Measurements from ENCODE around the gene LRFN2. TPM values are rescaled to one million over a fixed set of nuclear protein-coding genes. Genes with fewer than 3 reads are reported as not detected.
A peak's percentile ranks its signal among the peaks of the same experiment; 100 is the strongest.

The LRFN2 gene
- total and polyA plus RNA-seq, 2 of the 8 experiments (the other 6 are each of a cell fraction or from before 2014, with no cell fraction given) = 2.3 TPM

- Histone ChIP-seq H2AK5ac (ENCODE audit: low read depth, low read length) (no peak overlapping the region), H3K4me3 (ENCODE audit: extremely low read depth in 1 of 4, insufficient read depth in 2 of 4, low read depth in 3 of 4, low read length in 4 of 4) (no peak overlapping the region)
- TF ChIP-seq BCL11A (IDR thresholded peaks at IDR 0.05; ENCODE audit: low read depth in 2 of 2, low read length in 2 of 2) (no peak), CHD2 (IDR thresholded peaks at IDR 0.05; ENCODE audit: low read length) (no peak), SAP30 (IDR thresholded peaks at IDR 0.05; ENCODE audit: insufficient read depth, insufficient replicate concordance, low read length) (no peak), USF2 (IDR thresholded peaks at IDR 0.05; ENCODE audit: low read length) (no peak), PHF8 (conservative IDR thresholded peaks at IDR 0.05; ENCODE audit: low read depth, low read length) (no peak), ZNF274 (IDR thresholded peaks at IDR 0.05; ENCODE audit: borderline replicate concordance, extremely low read depth, low read length) (no peak), CTCF (IDR thresholded peaks at IDR 0.05; ENCODE audit: control extremely low read depth in 1 of 3, insufficient read depth in 1 of 3, low read depth in 1 of 3, low read length in 3 of 3) (peak; percentile 70 to 73 (median 70)), SIN3A (conservative IDR thresholded peaks at IDR 0.05 in 1 of 2, IDR thresholded peaks at IDR 0.05 in 1 of 2; ENCODE audit: low read depth in 1 of 2, low read length in 2 of 2) (no peak), JUN (IDR thresholded peaks at IDR 0.05; ENCODE audit: low read depth, low read length) (no peak), CREB1 (IDR thresholded peaks at IDR 0.05) (no peak)
Measured at GRCh38 chr6:40536442-40536841, 50.7 kb downstream of the LRFN2 start.

More at GRCh38 chr6:40536442-40536841, 50.7 kb downstream of the LRFN2 start:
- ChIA-PET POLR2A (ENCODE audit: partially characterized antibody) (interaction anchor here (2.3 kb wide), 1 partner anchor 9 kb away, joined by 7 read pairs; no protein-coding TSS in a partner anchor), CTCF (ENCODE audit: partially characterized antibody) (interaction anchor here (0.6 to 8.6 kb wide), 21 partner anchors 9 to 212 kb away, joined by 3 to 100 read pairs (median 7); partner anchors contain the start of gene LRFN2)
- H2BK15ac ChIP-seq (ENCODE audit: low read length) = no peak overlapping the region
- no peak overlapping the region for H3K9ac ChIP-seq (replicated peaks in 1 of 4; ENCODE audit: extremely low read depth in 1 of 4, low read depth in 3 of 4, low read length in 3 of 4)
- H2BK12ac ChIP-seq (ENCODE audit: low read depth, low read length) = 0 out of 2 replicates have a peak overlapping the region, but pooled peaks have one; percentile 21
- H4K91ac ChIP-seq (replicated peaks; ENCODE audit: insufficient read length, low read length) = no peak overlapping the region
- H4K8ac ChIP-seq (ENCODE audit: extremely low read depth, insufficient read depth, low read length) = no peak overlapping the region
- 59% methylated on average over 3 of the region's 3 CpGs; no CpG with 5 or more reads in 1 of the 2 experiments for WGBS, 2 experiments (ENCODE audit: extremely low coverage in 1 of 2, insufficient coverage in 1 of 2, insufficient read length in 1 of 2, insufficient replicate concordance in 2 of 2, low coverage in 1 of 2, low lambda C conversion rate in 2 of 2, missing lambda C conversion rate in 1 of 2)
- H3K4ac ChIP-seq (replicated peaks; ENCODE audit: insufficient read length, low read depth, low read length) = no peak overlapping the region
- peak; percentile 63 for FAIRE-seq
- H3K27me3 ChIP-seq (replicated peaks in 1 of 4; ENCODE audit: control insufficient read depth in 3 of 4, extremely low read depth in 1 of 4, insufficient read depth in 3 of 4, low read length in 3 of 4) = no peaks in the 10 kb centered on the region
- H3K18ac ChIP-seq (ENCODE audit: extremely low read depth, low read length) = no peak overlapping the region
- H2AFZ ChIP-seq (ENCODE audit: low read length) = no peak overlapping the region
- H2BK5ac ChIP-seq (ENCODE audit: low read depth, low read length) = no peak overlapping the region
- no peak overlapping the region for H2BK20ac ChIP-seq (ENCODE audit: low read length)
- peak in 1 of 2 experiments; percentile 38 for DNase-seq (ENCODE audit: low read depth in 1 of 2, low spot score in 2 of 2)
- H3K36me3 ChIP-seq (ENCODE audit: control insufficient read depth in 2 of 4, insufficient read depth in 4 of 4, low read length in 3 of 4) = no peaks in the 10 kb centered on the region; a peak in 1 of 8 replicates
- H3K23ac ChIP-seq (ENCODE audit: insufficient read length) = no peak overlapping the region
- no peaks in the 10 kb centered on the region for H4K20me1 ChIP-seq (replicated peaks in 1 of 2; ENCODE audit: control insufficient read depth in 1 of 2, insufficient read depth in 2 of 2, low read length in 2 of 2)
- H3K23me2 ChIP-seq (ENCODE audit: low read depth, low read length) = no peaks in the 10 kb centered on the region
- no peak overlapping the region for H4K5ac ChIP-seq (ENCODE audit: insufficient read length, low read depth, low read length)
- no peak overlapping the region for H3K56ac ChIP-seq (replicated peaks; ENCODE audit: insufficient read length, low read depth, low read length)
- H3K4me1 ChIP-seq (replicated peaks in 1 of 4; ENCODE audit: control insufficient read depth in 3 of 4, insufficient read depth in 4 of 4, low read length in 3 of 4) = peaks cover 0 to 8% (median 5%) of the 10 kb centered on the region in 4 experiments; a peak in 5 of 7 replicates
- no peak overlapping the region for H3K14ac ChIP-seq (ENCODE audit: insufficient read length)
- no peak overlapping the region for H3K27ac ChIP-seq (ENCODE audit: low read depth, low read length)
- H3K79me1 ChIP-seq (ENCODE audit: low read depth, low read length) = no peaks in the 10 kb centered on the region
- H3K79me2 ChIP-seq (ENCODE audit: control insufficient read depth in 1 of 2, insufficient read depth in 2 of 2, low read length in 2 of 2) = no peaks in the 10 kb centered on the region
- no peak overlapping the region for H2BK120ac ChIP-seq (replicated peaks; ENCODE audit: low read depth, low read length)
- H3K9me3 ChIP-seq (ENCODE audit: insufficient read depth in 2 of 2, low read depth in 1 of 2, low read length in 1 of 2) = no peaks in the 10 kb centered on the region
- H3K4me2 ChIP-seq (ENCODE audit: insufficient read depth in 1 of 2, low read depth in 2 of 2, low read length in 2 of 2) = no peak overlapping the region

All from H1 (cell line).